Measurements from ENCODE around the gene TEX2.
A peak's percentile ranks its signal among the peaks of the same experiment; 100 is the strongest.
"Not testable (repeated sequence)": the region's sequence is repeated elsewhere in the genome, so short reads cannot be mapped to it uniquely, and the experiment has no call there.

TEX2 gene

GRCh38 chr17:64133546-64134215 lies 129.4 kb downstream of the TEX2 start:
- peak; percentile 19 for DNase-seq

- no peak for DNase-seq
Observed at GRCh38 chr17:64131606-64132270, 131.3 kb downstream of the TEX2 start.

- no peak for DNase-seq
Observed at GRCh38 chr17:64130559-64131001, 132.5 kb downstream of the TEX2 start.

- DNase-seq = peak; percentile 55
Observed at GRCh38 chr17:64129765-64130558, 133.1 kb downstream of the TEX2 start, which contains the start of gene ERN1. Gene ERN1 (minus strand): TSS chr17:64130144. CDS start chr17:64130029, 115 bp downstream.

GRCh38 chr17:64129515-64129764 lies 133.6 kb downstream of the TEX2 start:
- DNase-seq = no peak

- no peak for DNase-seq
Observed at GRCh38 chr17:64128787-64129514, 134.1 kb downstream of the TEX2 start.

GRCh38 chr17:64126918-64127317 lies 136.1 kb downstream of the TEX2 start:
- DNase-seq = no peak

- no peak for DNase-seq
Observed at GRCh38 chr17:64125937-64126336, 137.1 kb downstream of the TEX2 start.

GRCh38 chr17:64124609-64125008 lies 138.5 kb downstream of the TEX2 start:
- DNase-seq = no peak

GRCh38 chr17:64123114-64123513 lies 139.9 kb downstream of the TEX2 start:
- DNase-seq = no peak

GRCh38 chr17:64120972-64121786 lies 141.9 kb downstream of the TEX2 start:
- not testable (repeated sequence) for DNase-seq

GRCh38 chr17:64120159-64120810 lies 142.8 kb downstream of the TEX2 start:
- no peak for DNase-seq

GRCh38 chr17:64117981-64118979 lies 144.8 kb downstream of the TEX2 start:
- DNase-seq = peak; percentile 56

GRCh38 chr17:64115822-64116534 lies 147.1 kb downstream of the TEX2 start:
- DNase-seq = no peak

- no peak for DNase-seq
Observed at GRCh38 chr17:64115043-64115698, 147.9 kb downstream of the TEX2 start.

GRCh38 chr17:64113006-64113405 lies 150.1 kb downstream of the TEX2 start:
- DNase-seq = no peak

- no peak for DNase-seq
Observed at GRCh38 chr17:64111831-64112230, 151.2 kb downstream of the TEX2 start.

GRCh38 chr17:64110379-64111152 lies 152.5 kb downstream of the TEX2 start:
- no peak for DNase-seq
